Measurements from ENCODE around the gene ATXN1.

GRCh38 chr6:16759646-16760515 is 1.4 kb downstream of the ATXN1 start:
- no peak for TF ChIP-seq CTCF (IDR thresholded peaks at IDR 0.05; ENCODE audit: low read depth, low read length, poor library complexity, severe bottlenecking)
- 0 out of 2 replicates have a peak, but pooled peaks have one; percentile 26 for TF ChIP-seq EZH2phosphoT487 (IDR thresholded peaks at IDR 0.05; ENCODE audit: borderline replicate concordance, low read length)
